ENCODE results near the gene TADA2B. TPM values are rescaled to one million over a fixed set of nuclear protein-coding genes. Genes with fewer than 3 reads are reported as not detected.

Gene TADA2B
- total and polyA plus RNA-seq, 9 of the 15 experiments (the other 6 are each of a cell fraction or from before 2014, with no cell fraction given): 0.55 to 12.2 (median 7.5) TPM

DNA sequence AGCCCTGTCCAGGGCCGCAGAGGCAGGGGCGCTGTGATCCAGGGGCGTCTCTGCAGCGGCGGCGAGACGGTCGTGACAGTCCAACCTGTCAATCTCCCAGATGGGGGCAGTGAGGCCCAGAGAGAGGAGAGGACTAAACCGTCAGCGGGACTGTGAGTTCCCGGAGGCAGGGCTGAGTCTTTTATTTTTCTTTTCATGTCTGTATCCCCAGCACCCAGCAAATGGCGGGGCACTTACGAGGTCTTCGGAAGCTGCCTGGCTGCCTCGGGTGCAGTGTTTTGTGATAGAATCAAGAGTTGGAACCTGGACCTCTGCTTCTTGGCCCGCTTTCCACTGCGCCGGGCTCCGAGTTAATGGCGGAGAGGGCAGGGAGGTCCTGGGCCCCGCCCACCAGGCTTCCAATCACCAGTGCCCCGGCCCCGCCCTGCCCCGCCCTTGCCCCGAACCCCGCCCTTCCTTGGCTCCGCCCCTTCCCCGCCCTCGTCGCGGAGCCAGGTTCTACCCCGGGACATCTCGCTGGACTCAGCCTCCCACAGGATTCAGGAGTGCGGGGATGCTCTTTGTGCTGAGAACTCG is 59.9 kb downstream of the TADA2B start (continued):
- TF ChIP-seq PRPF4 (IDR thresholded peaks at IDR 0.05; ENCODE audit: insufficient read depth, low read depth, low read length, poor library complexity, severe bottlenecking): no peak
- TF ChIP-seq ZNF644 (tag; IDR thresholded peaks at IDR 0.05; ENCODE audit: low read depth): no peak
- no peak for TF ChIP-seq EGR1 (conservative IDR thresholded peaks at IDR 0.05)
- no peak for TF ChIP-seq WHSC1 (IDR thresholded peaks at IDR 0.05; ENCODE audit: low read length)
- TF ChIP-seq, protein P1, sequence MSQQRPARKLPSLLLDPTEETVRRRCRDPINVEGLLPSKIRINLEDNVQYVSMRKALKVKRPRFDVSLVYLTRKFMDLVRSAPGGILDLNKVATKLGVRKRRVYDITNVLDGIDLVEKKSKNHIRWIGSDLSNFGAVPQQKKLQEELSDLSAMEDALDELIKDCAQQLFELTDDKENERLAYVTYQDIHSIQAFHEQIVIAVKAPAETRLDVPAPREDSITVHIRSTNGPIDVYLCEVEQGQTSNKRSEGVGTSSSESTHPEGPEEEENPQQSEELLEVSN (IDR thresholded peaks at IDR 0.05; ENCODE audit: borderline replicate concordance in 1 of 2, extremely low read depth in 1 of 2, insufficient read depth in 1 of 2, insufficient read length in 1 of 2, low read depth in 1 of 2, low read length in 1 of 2, poor library complexity in 1 of 2, severe bottlenecking in 1 of 2): no peak
- no peak for TF ChIP-seq ZFP1 (CRISPR knock-in tag; IDR thresholded peaks at IDR 0.05)
- TF ChIP-seq POLR2AphosphoS5 (IDR thresholded peaks at IDR 0.05; ENCODE audit: control insufficient read depth, insufficient read depth, low read depth, low read length): peak; percentile 62
- TF ChIP-seq C11orf30 (IDR thresholded peaks at IDR 0.05; ENCODE audit: low read depth): no peak
- no peak for TF ChIP-seq FOXM1 (IDR thresholded peaks at IDR 0.05; ENCODE audit: low read depth)
- TF ChIP-seq FOXM1 (CRISPR knock-in tag; IDR thresholded peaks at IDR 0.05; ENCODE audit: low read depth): no peak
- no peak for TF ChIP-seq SRSF3 (IDR thresholded peaks at IDR 0.05; ENCODE audit: insufficient read depth, low read length)
- TF ChIP-seq E2F3 (CRISPR knock-in tag; IDR thresholded peaks at IDR 0.05): no peak
- TF ChIP-seq CREM (IDR thresholded peaks at IDR 0.05; ENCODE audit: low read depth): peak; percentile 16; the same call in 1 of the 2 replicates
- TF ChIP-seq, protein P2, sequence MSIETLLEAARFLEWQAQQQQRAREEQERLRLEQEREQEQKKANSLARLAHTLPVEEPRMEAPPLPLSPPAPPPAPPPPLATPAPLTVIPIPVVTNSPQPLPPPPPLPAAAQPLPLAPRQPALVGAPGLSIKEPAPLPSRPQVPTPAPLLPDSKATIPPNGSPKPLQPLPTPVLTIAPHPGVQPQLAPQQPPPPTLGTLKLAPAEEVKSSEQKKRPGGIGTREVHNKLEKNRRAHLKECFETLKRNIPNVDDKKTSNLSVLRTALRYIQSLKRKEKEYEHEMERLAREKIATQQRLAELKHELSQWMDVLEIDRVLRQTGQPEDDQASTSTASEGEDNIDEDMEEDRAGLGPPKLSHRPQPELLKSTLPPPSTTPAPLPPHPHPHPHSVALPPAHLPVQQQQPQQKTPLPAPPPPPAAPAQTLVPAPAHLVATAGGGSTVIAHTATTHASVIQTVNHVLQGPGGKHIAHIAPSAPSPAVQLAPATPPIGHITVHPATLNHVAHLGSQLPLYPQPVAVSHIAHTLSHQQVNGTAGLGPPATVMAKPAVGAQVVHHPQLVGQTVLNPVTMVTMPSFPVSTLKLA (conservative IDR thresholded peaks at IDR 0.05): peak in 1 of 2 experiments; percentile 51; a peak in 2 of 4 replicates
- TF ChIP-seq, protein P3, sequence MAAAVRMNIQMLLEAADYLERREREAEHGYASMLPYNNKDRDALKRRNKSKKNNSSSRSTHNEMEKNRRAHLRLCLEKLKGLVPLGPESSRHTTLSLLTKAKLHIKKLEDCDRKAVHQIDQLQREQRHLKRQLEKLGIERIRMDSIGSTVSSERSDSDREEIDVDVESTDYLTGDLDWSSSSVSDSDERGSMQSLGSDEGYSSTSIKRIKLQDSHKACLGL (CRISPR knock-in tag; IDR thresholded peaks at IDR 0.05; ENCODE audit: borderline replicate concordance, poor library complexity, severe bottlenecking): no peak
- peak; percentile 90 for TF ChIP-seq KDM5B (IDR thresholded peaks at IDR 0.05; ENCODE audit: insufficient replicate concordance, low read depth, low read length)
- TF ChIP-seq, protein P4, sequence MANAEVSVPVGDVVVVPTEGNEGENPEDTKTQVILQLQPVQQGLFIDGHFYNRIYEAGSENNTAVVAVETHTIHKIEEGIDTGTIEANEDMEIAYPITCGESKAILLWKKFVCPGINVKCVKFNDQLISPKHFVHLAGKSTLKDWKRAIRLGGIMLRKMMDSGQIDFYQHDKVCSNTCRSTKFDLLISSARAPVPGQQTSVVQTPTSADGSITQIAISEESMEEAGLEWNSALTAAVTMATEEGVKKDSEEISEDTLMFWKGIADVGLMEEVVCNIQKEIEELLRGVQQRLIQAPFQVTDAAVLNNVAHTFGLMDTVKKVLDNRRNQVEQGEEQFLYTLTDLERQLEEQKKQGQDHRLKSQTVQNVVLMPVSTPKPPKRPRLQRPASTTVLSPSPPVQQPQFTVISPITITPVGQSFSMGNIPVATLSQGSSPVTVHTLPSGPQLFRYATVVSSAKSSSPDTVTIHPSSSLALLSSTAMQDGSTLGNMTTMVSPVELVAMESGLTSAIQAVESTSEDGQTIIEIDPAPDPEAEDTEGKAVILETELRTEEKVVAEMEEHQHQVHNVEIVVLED (CRISPR knock-in tag; IDR thresholded peaks at IDR 0.05): no peak
- TF ChIP-seq, protein P5, sequence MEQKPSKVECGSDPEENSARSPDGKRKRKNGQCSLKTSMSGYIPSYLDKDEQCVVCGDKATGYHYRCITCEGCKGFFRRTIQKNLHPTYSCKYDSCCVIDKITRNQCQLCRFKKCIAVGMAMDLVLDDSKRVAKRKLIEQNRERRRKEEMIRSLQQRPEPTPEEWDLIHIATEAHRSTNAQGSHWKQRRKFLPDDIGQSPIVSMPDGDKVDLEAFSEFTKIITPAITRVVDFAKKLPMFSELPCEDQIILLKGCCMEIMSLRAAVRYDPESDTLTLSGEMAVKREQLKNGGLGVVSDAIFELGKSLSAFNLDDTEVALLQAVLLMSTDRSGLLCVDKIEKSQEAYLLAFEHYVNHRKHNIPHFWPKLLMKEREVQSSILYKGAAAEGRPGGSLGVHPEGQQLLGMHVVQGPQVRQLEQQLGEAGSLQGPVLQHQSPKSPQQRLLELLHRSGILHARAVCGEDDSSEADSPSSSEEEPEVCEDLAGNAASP (IDR thresholded peaks at IDR 0.05): no peak

Measured in K562 (cell line).